ENCODE results near the gene LMX1A. TPM values are rescaled to one million over a fixed set of nuclear protein-coding genes. Genes with fewer than 3 reads are reported as not detected.

The LMX1A gene
- total RNA-seq, 2 experiments from 2014 or later = not detected

- H3K4me3 Mint-ChIP-seq = no peak overlapping the region
- H3K27me3 ChIP-seq (ENCODE audit: control insufficient read depth in 1 of 2, insufficient read depth in 2 of 2, low read length in 2 of 2) = peaks cover 0 to 6% of the 10 kb centered on the region in 2 experiments
- ChIA-PET POLR2A (no interaction called here), CTCF (no interaction called here)
- peaks cover 54% of the 10 kb centered on the region for H3K27me3 Mint-ChIP-seq
- no peak for TF ChIP-seq CTCF (IDR thresholded peaks at IDR 0.05)
- H3K36me3 Mint-ChIP-seq (ENCODE audit: low read depth) = no peaks in the 10 kb centered on the region
- ATAC-seq (ENCODE audit: poor library complexity) (no peak), DNase-seq (no peak)
- no peak overlapping the region for H3K27ac ChIP-seq (ENCODE audit: low read depth in 1 of 2, low read length in 2 of 2)
- H3K9me3 Mint-ChIP-seq = no peaks in the 10 kb centered on the region
- H3K36me3 ChIP-seq (ENCODE audit: insufficient read depth, low read length) = no peaks in the 10 kb centered on the region
- intact Hi-C loops (cut with DNase I, micrococcal nuclease) = no loop called here
- H3K4me1 Mint-ChIP-seq (ENCODE audit: low read depth) = no peaks in the 10 kb centered on the region
- no peaks in the 10 kb centered on the region for H3K9me3 ChIP-seq (ENCODE audit: control insufficient read depth in 1 of 2, insufficient read depth in 1 of 2, low read length in 2 of 2)
- no peak overlapping the region for H3K4me3 ChIP-seq (ENCODE audit: low read length)
- H3K27ac Mint-ChIP-seq = no peak overlapping the region
- no peaks in the 10 kb centered on the region for H3K4me1 ChIP-seq (ENCODE audit: insufficient read depth, low read length)
Observed at GRCh38 chr1:165339164-165339563, 17.4 kb downstream of the LMX1A start.

- Histone ChIP-seq H3K4me1 (ENCODE audit: insufficient read depth, low read length) (no peaks in the 10 kb centered on the region), H3K27ac (ENCODE audit: low read depth in 1 of 2, low read length in 2 of 2) (no peak overlapping the region), H3K27me3 (ENCODE audit: control insufficient read depth in 1 of 2, insufficient read depth in 2 of 2, low read length in 2 of 2) (peaks cover 0 to 8% of the 10 kb centered on the region in 2 experiments), H3K9me3 (ENCODE audit: control insufficient read depth in 1 of 2, insufficient read depth in 1 of 2, low read length in 2 of 2) (no peaks in the 10 kb centered on the region), H3K36me3 (ENCODE audit: insufficient read depth, low read length) (no peaks in the 10 kb centered on the region), H3K4me3 (ENCODE audit: low read length) (no peak overlapping the region)
- POLR2A ChIA-PET = no interaction called here
- no peak overlapping the region for H3K4me3 Mint-ChIP-seq
- no peak overlapping the region for H3K27ac Mint-ChIP-seq
- H3K4me1 Mint-ChIP-seq (ENCODE audit: low read depth) = no peaks in the 10 kb centered on the region
- ATAC-seq (ENCODE audit: poor library complexity) (no peak), DNase-seq (no peak)
- peaks cover 44% of the 10 kb centered on the region for H3K27me3 Mint-ChIP-seq
- TF ChIP-seq CTCF (IDR thresholded peaks at IDR 0.05) = no peak
- intact Hi-C loops (cut with DNase I, micrococcal nuclease) = no loop called here
- CTCF ChIA-PET = no interaction called here
- H3K36me3 Mint-ChIP-seq (ENCODE audit: low read depth) = no peaks in the 10 kb centered on the region
- H3K9me3 Mint-ChIP-seq = no peaks in the 10 kb centered on the region
Observed at GRCh38 chr1:165330483-165330882, 26.0 kb downstream of the LMX1A start.

- Mint-ChIP-seq H3K4me3 (no peak overlapping the region), H3K4me1 (ENCODE audit: low read depth) (no peaks in the 10 kb centered on the region), H3K9me3 (no peaks in the 10 kb centered on the region), H3K36me3 (ENCODE audit: low read depth) (no peaks in the 10 kb centered on the region), H3K27me3 (peaks cover 57% of the 10 kb centered on the region), H3K27ac (no peak overlapping the region)
- ATAC-seq (ENCODE audit: poor library complexity) (no peak), DNase-seq (no peak)
- peaks cover 0 to 9% of the 10 kb centered on the region in 2 experiments for H3K27me3 ChIP-seq (ENCODE audit: control insufficient read depth in 1 of 2, insufficient read depth in 2 of 2, low read length in 2 of 2)
- POLR2A ChIA-PET = no interaction called here
- intact Hi-C loops (cut with DNase I, micrococcal nuclease) = no loop called here
- H3K9me3 ChIP-seq (ENCODE audit: control insufficient read depth in 1 of 2, insufficient read depth in 1 of 2, low read length in 2 of 2) = no peaks in the 10 kb centered on the region
- TF ChIP-seq CTCF (IDR thresholded peaks at IDR 0.05) = no peak
- no peak overlapping the region for H3K4me3 ChIP-seq (ENCODE audit: low read length)
- H3K36me3 ChIP-seq (ENCODE audit: insufficient read depth, low read length) = no peaks in the 10 kb centered on the region
- H3K27ac ChIP-seq (ENCODE audit: low read depth in 1 of 2, low read length in 2 of 2) = no peak overlapping the region
- H3K4me1 ChIP-seq (ENCODE audit: insufficient read depth, low read length) = no peaks in the 10 kb centered on the region
- CTCF ChIA-PET = no interaction called here
Observed at GRCh38 chr1:165329104-165329503, 27.4 kb downstream of the LMX1A start.
